Renal cortex interstitium (tissue), 15 donors: ENCODE measurements around the gene CT45A1. TPM values are rescaled to one million over a fixed set of nuclear protein-coding genes. Genes with fewer than 3 reads are reported as not detected.
"Not testable (repeated sequence)": the region's sequence is repeated elsewhere in the genome, so short reads cannot be mapped to it uniquely, and the experiment has no call there.

ENCODE experiments used
- DNase-seq, 11 donors: peaks; one replicate each; pipeline ENCODE4 v3.0.0-alpha.2; 2013; ENCODE audit warnings: low read depth in 9 of 11, low spot score in 4 of 11; ENCODE audit errors: extremely low read depth in 1 of 11
- long read RNA-seq, 16 experiments: transcript quantifications; one replicate each; lab custom pipeline, GENCODE V29; 2026
- polyA plus RNA-seq, 3 donors: library from polyadenylated mRNA; unstranded; fragments of 120-200 nt; gene quantifications; one replicate each; pipeline ENCODE4 v1.2.1, GENCODE V29; 2013; ENCODE audit not compliant: insufficient read length in 3 of 3

CT45A1 gene, protein sequence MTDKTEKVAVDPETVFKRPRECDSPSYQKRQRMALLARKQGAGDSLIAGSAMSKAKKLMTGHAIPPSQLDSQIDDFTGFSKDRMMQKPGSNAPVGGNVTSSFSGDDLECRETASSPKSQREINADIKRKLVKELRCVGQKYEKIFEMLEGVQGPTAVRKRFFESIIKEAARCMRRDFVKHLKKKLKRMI
- polyA plus RNA-seq = not detected
- long read RNA-seq, donor 1 = 0 reads
- long read RNA-seq, donor 2 = 0 reads
- long read RNA-seq, donor 3 = 0 reads
- long read RNA-seq, donor 4 = 0 reads
- long read RNA-seq, donor 5 = 0 reads
- long read RNA-seq, donor 6 = 0 reads
- long read RNA-seq, donor 7 = 0 reads
- long read RNA-seq, donor 8 = 0 reads
- long read RNA-seq, donor 9 = 0 reads
- long read RNA-seq, donor 10 = 0 reads
- long read RNA-seq, donor 11 = 0 reads
- long read RNA-seq, donor 12 = 0 reads
- long read RNA-seq, donor 13 = 0 reads
- long read RNA-seq, donor 14 = 0 reads
- long read RNA-seq, donor 15 = 0 reads
- long read RNA-seq, donor 16 = 0 reads

- DNase-seq = not testable (repeated sequence)
These were observed at the start of gene CT45A1 for GRCh38 chrX:135713183-135713689. Gene CT45A1 (plus strand): TSS chrX:135713639. CDS start chrX:135718941, 5,302 bp downstream.

DNA sequence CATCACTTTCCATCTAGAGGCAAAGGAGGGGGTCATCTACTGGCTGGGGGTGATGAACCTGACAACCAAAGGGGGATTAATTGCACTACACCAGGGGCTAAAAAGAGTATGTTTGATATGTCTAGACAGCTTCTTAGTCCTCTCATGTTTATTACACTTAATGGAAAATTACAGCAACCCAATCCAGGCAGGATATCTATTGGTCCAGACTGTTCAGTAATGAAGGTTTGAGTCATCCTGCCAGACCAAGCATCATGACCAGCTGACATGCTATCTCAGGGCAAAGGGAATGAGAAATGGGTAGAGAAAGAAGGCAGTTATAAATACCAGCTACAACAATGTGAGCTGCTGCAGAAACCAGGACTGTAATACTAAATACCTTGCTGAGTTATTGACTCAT is 40.5 kb upstream of the CT45A1 start:
- not testable (repeated sequence) for DNase-seq

DNA sequence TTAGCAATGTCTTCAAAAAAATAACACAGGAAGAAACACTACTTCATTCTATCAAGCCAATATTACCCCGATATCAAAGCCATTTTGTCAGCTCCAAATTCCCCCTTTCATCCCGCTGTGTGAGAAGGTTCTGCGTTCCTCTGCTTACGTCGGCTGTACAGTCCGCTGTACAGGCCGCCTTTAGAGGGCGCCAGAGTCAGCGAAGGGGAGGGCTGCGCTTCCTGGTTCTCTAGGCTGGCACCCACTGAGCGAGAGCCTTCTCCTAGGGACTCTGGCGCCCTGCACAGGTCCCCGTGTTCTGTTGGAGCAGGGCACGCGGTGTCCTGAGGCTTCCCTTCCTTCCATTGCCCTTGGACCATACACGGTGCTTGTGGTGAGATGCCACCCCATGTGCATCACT is 25.3 kb upstream of the CT45A1 start:
- no peak for DNase-seq

DNA sequence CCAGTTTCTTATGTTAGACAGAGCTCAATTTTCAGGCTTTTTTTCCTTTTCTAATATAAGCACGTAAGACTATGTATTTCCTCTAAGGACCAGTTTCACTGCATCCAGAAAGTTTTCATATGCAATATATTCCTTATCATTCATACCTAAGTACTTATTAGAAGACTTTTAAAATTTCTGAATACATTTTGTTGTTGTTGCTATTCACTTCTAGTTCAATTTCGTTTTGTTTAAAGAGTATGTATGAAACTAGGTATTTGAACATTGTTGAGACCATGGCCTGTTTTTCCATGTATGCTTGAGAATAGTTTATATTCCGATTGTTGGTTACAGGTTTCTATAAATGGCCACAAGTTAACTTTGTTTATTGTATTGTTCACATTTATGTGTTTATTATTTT is 18.0 kb upstream of the CT45A1 start:
- no peak for DNase-seq

GRCh38 chrX:135697601-135698000 is 15.8 kb upstream of the CT45A1 start:
- no peak for DNase-seq

DNA sequence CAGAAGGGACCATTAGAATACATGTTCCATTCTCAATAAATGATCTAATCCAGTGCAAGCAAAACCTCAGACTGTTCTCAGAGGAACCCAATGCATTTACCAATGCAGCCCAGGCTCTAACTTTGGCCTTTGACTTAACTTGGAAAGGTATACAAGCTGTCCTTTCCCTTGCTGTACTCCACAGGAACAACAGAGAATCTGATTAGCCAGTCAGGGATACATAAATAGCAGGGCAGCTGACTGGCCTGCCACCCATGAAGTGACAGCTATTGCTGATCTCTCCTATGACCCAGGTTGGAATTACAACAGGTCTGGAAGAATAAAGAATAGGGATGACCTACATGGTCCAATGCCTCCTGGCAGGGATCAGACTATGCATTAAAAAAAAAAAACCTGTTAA is 14.5 kb upstream of the CT45A1 start:
- no peak for DNase-seq

DNA sequence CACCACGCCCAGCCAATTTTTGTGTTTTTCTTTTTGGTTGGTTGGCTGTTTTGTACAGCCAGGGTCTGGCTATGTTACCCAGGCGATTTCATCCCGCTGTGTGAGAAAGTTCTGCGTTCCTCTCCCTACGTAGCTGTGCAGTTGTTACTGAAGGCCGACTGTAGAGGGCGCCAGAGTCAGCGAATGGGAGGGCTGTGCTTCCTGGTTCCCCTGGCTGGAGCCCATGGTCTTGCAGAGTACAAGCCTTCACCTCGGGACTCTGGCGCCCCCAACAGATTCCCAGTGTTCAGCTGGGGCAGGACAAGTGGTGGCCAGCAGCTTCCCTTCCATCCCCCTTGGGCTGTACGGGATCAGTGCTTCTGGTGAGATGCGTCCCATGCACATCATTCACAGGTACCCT is 5.6 kb upstream of the CT45A1 start:
- peak in 1 of 11 donors; percentile 7 for DNase-seq

- no peak for DNase-seq
These were observed 356 bp downstream of the CT45A1 start for GRCh38 chrX:135713795-135714194.

- DNase-seq = not testable (repeated sequence)
These were observed 21.2 kb downstream of the CT45A1 start for GRCh38 chrX:135734666-135735065.

DNA sequence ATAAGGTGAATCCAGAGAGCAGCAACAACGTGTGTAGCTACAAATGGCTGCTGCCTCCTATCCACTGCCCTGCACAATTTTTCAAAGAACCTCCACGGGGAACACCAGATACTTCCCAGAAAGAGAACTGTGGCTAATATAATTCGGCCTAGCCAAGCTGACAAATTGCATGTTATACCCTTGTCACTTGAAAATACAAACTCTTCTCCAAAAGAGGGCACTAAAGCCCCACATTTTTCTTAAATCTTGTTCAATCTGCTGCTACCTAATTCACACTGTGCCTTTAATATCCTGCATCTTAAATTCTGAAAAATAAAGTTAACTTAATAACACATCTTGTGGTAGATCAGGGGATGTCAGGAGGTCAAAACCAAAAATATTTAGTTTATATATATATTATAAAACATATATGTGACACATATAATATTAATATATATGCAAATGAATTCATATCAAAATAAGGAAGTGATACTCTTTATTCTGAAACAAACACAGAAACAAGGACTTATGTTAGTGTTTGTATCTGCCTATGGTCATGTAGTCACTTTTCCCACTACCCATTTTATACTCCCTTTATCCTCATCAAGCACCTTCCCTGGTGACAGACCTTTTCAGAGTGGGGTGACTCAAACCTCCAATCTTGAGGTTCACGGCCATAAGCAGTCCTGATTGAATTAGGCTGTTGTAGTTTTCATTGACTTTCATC is 24.1 kb downstream of the CT45A1 start:
- no peak for DNase-seq

- peak in 2 of 11 donors; percentile 6 to 14 for DNase-seq
These were observed 27.3 kb downstream of the CT45A1 start for GRCh38 chrX:135740681-135741149.

DNA sequence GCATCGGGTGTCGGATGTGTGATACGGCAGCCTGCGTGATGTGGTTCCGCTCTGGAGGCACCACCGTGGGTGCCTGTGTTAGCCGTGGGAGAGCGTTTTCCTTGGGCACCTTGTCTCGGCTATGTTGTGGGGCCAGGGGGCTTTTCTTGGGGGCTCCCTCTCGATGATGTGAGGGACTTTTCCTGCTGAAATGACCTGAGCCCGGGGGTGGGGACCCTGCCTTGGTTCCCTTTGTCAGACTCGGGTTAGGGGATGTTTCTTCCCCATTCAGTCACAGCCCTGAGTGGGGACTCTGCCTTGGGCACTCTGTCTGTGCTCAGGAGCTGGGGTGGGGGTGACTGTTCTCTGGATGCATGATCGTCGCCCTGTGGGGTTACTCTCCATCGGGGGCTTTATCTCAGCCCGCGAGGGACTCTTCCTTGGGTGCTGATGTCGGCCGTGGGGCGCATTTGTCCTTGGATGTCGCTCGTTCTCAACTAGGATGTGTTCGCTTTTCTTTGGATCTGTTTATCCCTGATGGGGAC is 27.8 kb downstream of the CT45A1 start:
- DNase-seq = no peak

- DNase-seq = not testable (repeated sequence)
These were observed 31.3 kb downstream of the CT45A1 start for GRCh38 chrX:135744739-135745138.

DNA sequence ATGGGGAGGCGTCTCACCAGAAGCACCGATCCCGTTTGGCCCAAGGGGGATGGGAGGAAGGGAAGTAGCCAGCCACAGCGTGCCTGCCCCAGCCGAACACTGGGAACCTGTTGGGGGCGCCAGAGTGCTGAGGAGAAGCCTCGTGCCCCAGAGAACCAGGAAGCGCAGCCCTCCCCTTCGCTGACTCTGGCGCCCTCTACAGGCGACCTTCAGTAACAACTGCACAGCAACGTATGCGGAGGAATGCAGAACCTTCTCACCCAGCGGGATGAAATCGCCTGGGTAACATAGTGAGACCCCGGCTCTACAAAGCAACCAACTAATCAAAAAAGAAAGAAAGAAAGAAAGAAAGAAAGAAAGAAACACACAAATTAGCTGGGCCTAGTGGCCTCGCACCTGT is 54.7 kb downstream of the CT45A1 start, which contains the start of gene CT45A3:
Gene CT45A3, minus strand, starts transcription at position 101 of the 400 bp plus-strand sequence. CDS start 3,747 bp downstream, outside the sequence.
- not testable (repeated sequence) for DNase-seq

Other genes with a start within 250 kb of the CT45A1 start
- 10 to 100 TPM; 21.6 to 27.2 (median 23.3) TPM for gene INTS6L, start 193.0 kb upstream of the CT45A1 start, polyA plus RNA-seq
- gene CT45A3, start 54.6 kb downstream of the CT45A1 start, polyA plus RNA-seq = not detected
- gene CT45A5, start 71.9 kb downstream of the CT45A1 start, polyA plus RNA-seq = not detected
- not detected for gene CT45A6, start 89.1 kb downstream of the CT45A1 start, polyA plus RNA-seq
- gene CT45A2, start 106.4 kb downstream of the CT45A1 start, polyA plus RNA-seq = not detected
- not detected for gene CT45A7, start 123.6 kb downstream of the CT45A1 start, polyA plus RNA-seq
- not detected for gene CT45A8, start 140.9 kb downstream of the CT45A1 start, polyA plus RNA-seq
- gene CT45A9, start 158.2 kb downstream of the CT45A1 start, polyA plus RNA-seq = not detected
- gene CT45A10, start 179.8 kb downstream of the CT45A1 start, polyA plus RNA-seq = not detected
- not detected for gene SAGE1, start 180.1 kb downstream of the CT45A1 start, polyA plus RNA-seq